Stimulated activated CD8-positive, alpha-beta memory T cell treated with anti-CD3 and anti-CD28 coated beads, Interleukin-2, amount 100 ng/mL, for 48 hours (primary cell): ENCODE data around the gene CLIP4.

ENCODE experiments used
- DNase-seq, 2 donors: peaks; one replicate each; pipeline ENCODE4 v3.0.0-alpha.2; 2020; ENCODE audit warnings: low read depth in 2 of 2

The CLIP4 gene

DNA sequence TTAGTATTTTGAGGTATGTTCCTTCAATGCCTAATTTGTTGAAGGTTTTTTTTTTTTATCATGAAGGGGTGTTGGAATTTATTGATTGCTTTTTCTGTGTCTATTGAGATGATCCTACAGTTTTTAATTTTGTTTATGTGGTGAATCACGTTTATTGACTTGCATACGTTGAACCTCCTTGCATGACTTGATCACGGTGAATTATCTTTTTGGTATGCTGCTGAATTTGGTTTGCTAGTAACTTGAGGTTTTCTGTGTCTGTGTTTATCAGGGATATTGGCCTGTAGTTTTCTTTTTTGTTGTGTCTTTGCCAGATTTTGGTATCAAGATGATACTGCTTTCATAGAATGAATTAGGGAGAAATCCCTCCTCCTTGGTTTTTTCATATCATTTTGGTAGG, 23.9 kb downstream of the CLIP4 start:
- no peak for DNase-seq

DNA sequence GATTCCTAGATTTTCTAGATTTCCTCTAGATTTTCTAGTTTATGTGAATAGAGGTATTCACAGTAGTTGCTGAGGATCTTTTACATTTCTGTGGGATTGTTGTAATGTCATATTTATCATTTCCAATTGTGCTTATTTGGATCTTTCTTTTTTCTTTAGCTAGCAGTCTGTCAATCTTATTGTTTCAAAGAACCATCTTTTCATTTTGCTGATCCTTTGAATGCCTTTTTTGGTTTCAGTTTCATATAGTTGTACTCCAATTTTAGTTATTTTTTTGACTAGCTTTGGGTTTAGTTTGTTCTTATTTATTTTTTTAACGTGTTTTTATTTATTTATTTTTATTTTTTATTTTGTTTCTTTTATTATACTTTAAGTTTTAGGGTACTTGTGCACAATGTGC, 24.5 kb downstream of the CLIP4 start:
- DNase-seq: no peak

DNA sequence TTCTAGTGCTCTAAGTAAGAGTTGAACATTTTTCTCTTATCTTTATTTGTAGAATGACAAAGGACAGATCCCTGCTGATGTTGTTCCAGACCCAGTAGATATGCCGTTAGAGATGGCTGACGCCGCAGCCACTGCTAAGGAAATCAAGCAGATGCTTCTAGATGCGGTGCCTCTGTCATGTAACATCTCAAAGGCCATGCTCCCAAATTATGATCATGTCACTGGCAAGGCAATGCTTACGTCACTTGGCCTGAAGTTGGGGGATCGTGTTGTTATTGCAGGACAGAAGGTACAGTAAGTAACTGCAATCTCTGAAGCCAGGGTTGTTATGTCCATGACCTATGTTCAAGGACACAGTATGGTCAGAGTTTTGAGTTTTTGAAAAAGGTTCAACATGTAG, 28.4 kb downstream of the CLIP4 start:
- no peak for DNase-seq

DNA sequence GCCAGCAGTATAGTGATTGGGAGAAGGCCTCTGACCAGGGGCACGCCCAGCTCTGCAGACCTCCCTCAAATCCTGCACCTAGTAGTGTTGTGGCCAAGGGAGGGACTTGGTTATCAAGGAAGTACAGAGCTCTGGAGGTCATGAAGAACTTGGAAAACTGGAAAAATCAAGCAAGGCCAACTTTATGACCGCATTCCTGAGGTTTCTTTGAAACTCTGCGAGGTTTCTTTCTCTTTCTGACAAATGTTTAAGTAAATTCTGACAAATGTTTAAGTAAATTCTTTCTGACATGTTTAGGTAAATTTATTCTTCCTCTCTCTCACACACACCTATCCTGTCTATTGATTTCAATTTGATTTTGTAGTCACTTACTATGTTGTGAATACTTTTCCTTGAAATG, 31.0 kb downstream of the CLIP4 start:
- DNase-seq: no peak

- no peak for DNase-seq
Observed at GRCh38 chr2:29147963-29148362, 32.7 kb downstream of the CLIP4 start.

GRCh38 chr2:29154610-29155009, 39.4 kb downstream of the CLIP4 start:
- no peak for DNase-seq

DNA sequence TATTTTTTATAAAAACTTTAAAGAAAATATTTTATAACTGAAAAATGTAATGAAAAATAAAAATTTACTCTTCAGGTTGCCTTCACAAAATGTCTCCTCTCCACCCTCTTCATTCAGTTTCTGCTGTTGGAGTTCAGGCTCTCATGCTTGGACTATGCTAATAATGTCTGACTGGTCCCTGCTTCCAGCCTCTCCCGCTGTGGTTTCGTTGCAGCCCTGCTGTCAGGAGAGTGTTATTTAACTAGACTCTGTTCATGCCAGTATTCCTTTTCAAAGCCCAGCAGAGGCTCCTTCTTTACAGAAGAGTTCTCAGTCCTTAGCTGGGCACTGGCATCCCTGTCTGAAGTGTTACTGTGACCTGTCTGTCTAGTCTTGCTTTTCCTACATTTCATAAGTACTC, 40.4 kb downstream of the CLIP4 start:
- DNase-seq: no peak

- DNase-seq: no peak
Observed at GRCh38 chr2:29157131-29157530, 41.9 kb downstream of the CLIP4 start.

- DNase-seq: no peak
Observed at GRCh38 chr2:29159125-29159524, 43.9 kb downstream of the CLIP4 start.

GRCh38 chr2:29160184-29160583, 45.0 kb downstream of the CLIP4 start:
- no peak for DNase-seq

GRCh38 chr2:29162204-29162928, 47.2 kb downstream of the CLIP4 start:
- no peak for DNase-seq

GRCh38 chr2:29164091-29164846, 49.1 kb downstream of the CLIP4 start:
- DNase-seq: no peak

DNA sequence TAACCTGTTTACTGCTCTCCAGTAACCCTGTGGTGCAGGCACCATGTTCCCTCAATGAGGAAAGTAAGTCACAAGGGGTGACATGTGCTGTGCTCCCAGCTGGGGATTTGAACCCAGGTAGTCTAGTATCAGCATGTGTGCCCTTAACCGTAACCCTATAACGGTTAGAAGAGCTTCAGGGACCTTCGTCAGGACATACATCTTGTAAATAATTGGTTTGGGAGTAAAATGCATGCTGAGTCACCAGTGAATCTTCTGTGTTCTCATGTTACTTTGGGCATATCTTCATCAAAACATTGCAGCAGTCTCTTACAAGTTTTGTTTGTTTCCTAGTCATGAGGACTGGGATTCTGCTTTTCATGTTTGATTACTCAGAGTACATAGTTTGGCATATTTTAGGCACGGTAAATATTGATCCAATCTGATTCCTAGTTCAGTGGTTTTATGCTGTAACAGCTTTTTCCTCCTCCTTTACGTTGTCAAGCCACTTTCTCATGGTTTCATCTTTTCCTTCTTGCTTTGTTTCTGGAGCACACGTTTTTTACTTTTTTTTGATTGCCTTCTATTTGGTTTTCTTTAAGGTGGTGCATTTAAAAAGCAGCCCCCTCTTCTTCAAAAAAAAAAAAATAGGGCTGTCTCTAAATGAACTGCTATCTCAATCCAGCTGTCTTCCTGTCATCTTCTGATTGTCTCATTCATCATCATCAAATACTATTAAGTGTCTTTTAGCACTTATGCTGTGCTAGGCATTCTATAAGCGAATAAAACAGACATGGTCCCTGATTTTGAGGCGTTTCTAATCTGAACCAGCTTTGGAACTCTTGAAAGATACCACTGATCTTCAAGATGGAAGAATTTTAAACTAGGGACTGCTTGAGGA, 50.4 kb downstream of the CLIP4 start:
- no peak for DNase-seq

DNA sequence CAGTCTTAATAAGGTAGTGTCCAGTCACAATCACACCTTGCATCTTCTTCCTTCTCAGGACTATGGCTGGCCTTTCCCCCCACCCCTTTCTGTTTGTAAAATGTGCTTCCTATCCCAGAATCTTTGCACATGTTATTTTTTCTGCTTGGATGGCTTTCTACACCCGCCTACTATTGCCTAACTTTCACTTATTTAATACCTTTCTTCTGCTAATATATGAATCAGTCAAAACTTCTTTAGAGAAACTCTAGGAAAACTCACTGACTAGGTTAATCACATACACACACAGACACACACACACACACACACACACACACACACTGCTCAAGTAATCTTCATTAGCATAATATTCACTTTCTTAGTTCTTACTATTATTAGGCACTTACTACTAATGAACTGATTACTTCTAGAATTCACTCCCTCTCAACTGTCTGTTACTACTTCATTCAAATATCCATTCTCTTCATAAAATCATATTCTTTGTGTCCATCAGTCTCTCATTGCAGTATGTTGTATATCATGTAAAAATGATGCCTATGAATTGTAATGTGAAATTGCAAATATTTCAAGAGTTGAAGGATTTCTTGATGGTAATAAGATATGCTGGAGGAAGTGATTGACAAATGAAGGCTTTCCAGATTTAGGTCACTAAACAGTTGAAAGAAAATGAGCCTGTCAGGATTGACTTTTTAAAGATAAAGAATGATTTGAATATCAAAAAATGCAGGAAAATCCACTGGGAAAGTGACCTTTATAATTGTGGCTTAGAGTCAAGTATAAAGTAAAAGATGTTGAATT, 51.2 kb downstream of the CLIP4 start:
- no peak for DNase-seq

GRCh38 chr2:29174937-29175336, 59.7 kb downstream of the CLIP4 start:
- DNase-seq: no peak

GRCh38 chr2:29175338-29175737, 60.1 kb downstream of the CLIP4 start:
- no peak for DNase-seq

GRCh38 chr2:29182334-29182733, 67.1 kb downstream of the CLIP4 start:
- DNase-seq: no peak

GRCh38 chr2:29182920-29183319, 67.7 kb downstream of the CLIP4 start:
- no peak for DNase-seq

- DNase-seq: no peak
Observed at GRCh38 chr2:29184531-29184930, 69.3 kb downstream of the CLIP4 start.

DNA sequence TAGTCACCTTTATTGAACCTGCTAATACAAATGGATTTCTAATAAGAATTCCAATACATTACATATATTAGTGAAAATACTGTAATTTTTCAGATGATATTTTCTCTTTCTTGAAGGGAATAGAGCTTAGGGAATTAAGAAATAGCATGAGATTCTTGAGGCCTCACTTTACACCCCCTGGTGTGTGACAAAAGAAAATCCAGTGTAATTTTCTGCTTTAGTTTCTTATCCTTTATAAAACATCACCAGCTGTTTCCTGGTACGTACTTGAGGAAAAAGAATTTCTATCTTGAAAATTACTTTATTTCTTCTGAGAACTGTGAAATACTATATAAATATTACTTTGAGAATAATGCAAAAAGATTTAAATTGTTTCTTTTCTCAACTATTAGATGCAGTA, 71.6 kb downstream of the CLIP4 start:
- no peak for DNase-seq

DNA sequence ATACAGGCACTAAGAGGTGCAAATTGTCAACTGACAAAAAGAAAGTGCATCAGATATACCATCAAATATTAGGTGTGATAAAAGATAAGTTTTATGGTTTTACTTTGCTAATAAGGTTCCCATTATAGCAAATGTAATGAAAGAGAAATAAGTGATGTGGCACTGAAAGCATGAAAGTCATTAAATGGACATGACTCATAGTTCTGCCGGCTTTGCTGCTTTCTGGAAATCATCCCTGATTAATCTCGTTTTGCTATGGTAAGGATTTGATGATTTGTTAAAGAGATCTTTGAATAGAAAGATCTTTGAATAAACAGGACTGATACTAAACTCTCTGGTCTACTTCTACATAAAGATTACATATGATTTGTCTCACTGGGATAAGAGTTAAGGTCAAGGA, 72.7 kb downstream of the CLIP4 start:
- no peak for DNase-seq

- DNase-seq: no peak
Observed at GRCh38 chr2:29189052-29189451, 73.8 kb downstream of the CLIP4 start.
